SH-SY5Y (cell line): Measurements from ENCODE around the gene DOCK10.
A peak's percentile ranks its signal among the peaks of the same experiment; 100 is the strongest.

Experiments used
- GATA2 ChIP-seq: IDR thresholded peaks from 2 replicates; pipeline ENCODE4 v1.6.1; 2011; ENCODE audit warnings: mild to moderate bottlenecking, low read depth, low read length
- GATA3 ChIP-seq: IDR thresholded peaks from 2 replicates; pipeline ENCODE4 v1.6.1; 2011; ENCODE audit warnings: low read depth, mild to moderate bottlenecking, low read length, moderate library complexity

Gene DOCK10

DNA sequence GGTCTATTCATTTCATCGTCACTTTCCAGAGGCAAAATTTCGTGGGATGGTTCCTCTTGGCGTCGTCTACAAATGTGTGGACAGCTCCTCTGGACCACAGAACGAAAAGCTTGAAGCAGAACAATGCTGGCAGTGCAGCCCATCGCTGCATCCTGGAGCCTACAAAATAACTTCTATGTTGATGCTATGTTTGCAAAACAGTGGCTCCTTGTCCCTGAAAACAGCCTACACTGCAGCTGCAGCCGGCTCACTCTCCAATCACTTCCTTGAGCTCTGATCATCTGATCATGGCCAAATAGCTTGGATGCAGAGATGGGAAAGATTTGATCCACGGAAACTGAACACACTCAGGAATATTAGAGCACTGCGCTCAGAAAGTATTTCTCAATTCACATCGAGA is 60.0 kb downstream of the DOCK10 start:
- TF ChIP-seq GATA2, result peak; percentile 77
- peak; percentile 36; the same call in 1 of the 2 replicates for TF ChIP-seq GATA3

DNA sequence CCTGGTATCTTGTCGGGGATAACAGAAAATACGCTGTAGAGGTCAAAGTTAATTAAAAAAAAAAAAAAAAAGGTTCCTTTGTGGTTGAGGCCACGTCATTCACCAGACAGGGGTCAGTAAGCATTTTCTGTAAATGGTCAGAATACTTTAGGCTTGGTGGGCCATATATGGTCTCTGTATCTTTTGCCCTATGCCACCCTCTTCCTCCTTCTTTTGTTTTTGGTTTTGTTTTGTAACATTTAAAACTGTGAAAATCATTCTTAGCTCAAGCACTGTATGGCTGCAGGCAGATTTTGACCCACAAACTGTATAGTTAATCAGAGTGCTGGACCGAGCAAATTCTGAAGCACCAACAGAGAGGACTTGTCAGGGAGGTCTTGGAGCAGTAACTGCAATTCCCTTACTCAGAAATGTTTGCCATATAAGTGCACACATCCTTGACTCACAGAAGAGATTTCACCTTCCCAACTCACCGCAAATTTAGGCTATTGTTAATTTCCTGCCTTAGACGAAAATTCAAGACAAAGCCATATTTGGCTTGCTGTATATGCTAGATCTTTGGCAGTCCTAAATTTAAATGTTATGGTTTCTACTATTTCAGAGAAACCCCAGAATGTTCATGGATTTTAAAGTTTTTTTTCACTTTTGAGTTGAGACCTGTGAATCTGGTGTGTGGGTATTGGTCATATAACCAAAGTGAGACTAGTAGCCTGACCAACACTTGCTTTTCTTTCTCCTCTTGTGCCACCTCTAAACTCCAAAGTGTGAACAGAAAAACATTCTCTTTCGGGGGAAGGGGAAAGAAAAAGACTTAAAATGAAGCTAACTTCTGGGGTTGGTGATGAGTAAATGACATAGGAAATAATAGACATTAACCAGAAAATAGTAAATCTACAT is 65.4 kb downstream of the DOCK10 start:
- TF ChIP-seq GATA2 (no peak), GATA3 (no peak)

DNA sequence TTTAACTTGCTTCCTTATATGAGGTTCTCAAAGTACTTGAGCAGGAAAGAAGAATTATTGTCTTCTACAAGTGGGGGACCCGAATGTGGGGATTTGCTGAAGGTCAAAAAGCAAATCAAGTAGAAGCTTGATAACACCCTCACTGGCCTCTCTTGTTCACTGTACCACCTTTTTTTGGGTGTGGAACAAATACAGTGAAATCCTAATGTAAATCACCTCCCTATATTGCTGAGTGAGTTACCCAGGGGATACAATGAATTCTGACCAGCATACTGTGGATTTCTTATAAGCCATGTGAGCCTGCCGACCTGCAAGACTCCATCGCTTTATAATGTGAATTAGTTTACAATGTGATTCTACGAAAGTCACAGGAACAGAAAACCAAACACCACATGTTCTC is 66.5 kb downstream of the DOCK10 start:
- TF ChIP-seq GATA3 (no peak), GATA2 (no peak)

DNA sequence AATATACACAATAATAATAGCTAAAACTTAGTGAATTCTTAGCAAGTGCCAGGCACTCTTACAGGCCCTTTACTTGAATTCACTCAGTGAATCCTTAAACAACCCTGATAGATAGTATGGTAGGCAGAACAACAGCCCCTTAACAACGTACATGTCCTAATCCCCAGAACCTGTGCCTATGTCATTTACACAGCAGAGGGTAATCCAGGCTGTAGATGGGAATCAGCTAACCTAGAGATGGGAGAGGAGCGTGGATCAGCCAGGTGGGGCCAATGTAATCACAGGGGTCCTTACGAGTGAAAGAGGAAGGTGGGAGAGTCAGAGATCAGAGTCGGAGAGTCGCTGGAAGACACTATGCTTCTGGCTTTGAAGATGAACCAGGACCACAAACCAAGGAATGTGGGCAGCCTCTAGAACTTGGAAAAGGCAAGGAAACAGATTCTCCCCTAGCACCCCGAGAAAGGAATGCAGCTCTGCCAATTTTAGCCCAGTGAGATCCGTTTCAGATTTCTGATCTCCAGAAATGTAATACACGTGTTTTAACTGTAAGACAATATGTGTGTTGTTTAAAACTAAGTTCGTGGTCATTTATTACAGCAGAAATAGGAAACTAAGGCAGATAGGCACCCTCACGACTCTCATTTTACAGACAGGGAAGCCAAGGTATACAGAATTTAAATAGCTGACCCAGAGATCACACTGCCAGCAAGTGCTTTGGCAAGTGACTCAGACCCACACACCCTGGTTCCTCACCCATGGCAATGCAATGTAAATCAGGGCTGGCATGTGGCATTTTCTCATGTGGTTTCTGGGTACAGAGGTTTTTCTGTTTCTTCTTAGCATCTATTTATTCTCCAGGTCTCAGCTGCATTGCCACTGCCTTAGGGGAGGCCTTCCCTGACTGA is 68.9 kb downstream of the DOCK10 start:
- no peak for TF ChIP-seq GATA2
- no peak for TF ChIP-seq GATA3

DNA sequence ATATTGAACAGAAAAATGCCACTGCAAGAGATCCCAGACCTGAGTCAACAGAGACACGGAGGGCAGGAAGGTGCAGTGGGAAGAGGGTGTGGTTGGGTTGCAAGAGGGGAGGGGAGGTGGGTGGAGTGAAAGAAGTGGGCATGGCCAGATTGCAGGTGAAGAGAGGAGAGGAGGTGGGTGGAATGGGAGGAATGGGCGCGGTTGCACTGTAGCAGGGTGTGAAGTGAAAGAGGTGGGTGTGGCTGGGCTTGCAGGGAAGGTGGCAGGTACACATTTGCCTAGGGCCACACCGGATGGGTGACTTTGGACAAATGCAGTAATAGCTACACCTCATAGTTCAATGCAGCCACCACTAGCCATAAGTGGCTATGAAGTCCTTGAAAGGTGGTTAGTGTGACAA is 71.1 kb downstream of the DOCK10 start:
- TF ChIP-seq GATA3 (no peak), GATA2 (no peak)

DNA sequence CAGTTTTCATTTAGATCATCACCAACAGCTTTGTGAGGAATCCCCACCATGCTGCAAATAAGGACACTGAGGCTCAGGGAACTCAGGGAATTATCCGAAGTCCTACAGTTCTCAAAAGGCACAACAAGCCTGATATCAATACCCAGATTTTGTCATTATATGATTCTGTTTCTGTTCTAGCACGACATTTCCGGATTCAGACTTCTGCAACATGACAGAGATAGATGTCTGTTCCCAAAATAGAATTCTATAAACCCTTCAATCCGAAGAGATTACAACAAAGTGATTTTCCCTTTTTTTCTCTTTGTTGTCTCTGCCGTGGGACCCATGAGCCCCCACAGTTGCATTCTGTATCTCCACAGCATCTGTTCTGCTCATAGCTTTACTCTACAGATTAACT is 72.0 kb downstream of the DOCK10 start:
- no peak for TF ChIP-seq GATA3
- TF ChIP-seq GATA2, result no peak

DNA sequence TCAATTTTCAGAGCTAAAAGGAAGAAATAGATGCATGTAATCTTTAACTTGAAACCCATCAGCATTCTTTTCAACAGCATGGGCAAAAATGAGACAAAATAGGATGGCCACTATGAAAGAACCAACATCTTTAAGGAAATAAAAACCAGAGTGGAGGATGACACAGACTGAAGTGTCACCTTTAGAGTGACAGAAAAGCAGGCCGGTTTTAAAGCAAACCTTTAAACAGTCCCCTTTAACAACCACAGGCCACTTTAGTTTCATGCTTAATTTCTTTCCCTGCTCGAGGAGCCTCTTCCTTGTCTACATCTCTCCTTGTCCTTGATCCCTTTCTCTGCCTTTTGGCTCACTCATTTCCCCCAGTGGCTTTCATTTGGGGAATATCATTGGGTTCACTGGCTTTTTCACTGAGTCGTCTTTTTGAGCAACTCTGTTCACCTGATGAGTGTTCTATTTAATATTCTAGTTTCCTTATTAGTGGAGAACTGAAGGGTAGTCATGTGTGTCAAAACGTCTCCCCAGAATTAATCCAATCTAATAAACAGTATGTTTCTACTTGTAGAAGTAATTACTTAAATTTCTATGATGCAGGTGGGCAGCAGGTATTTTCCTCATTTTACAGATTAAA is 72.5 kb downstream of the DOCK10 start:
- TF ChIP-seq GATA2 (no peak), GATA3 (no peak)

DNA sequence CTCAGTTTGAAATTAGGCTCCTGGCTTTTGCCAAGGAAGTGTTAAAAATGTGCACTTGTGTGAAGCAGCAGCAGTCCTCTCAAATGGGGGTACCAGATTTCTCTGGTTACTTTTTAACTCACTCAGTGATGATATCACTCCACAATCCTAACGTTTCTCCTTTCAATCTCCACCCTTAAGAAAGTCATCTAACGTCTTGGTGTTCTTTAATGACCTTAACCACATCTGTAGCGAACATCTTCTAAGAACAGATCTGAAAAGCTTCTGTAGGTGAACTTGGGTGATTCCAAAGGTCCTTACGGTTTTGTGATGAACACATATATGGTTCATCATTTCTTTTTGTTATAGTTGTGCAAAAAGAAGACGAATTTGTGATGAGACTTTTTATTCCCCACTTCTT is 73.2 kb downstream of the DOCK10 start:
- no peak for TF ChIP-seq GATA3
- TF ChIP-seq GATA2, result no peak

DNA sequence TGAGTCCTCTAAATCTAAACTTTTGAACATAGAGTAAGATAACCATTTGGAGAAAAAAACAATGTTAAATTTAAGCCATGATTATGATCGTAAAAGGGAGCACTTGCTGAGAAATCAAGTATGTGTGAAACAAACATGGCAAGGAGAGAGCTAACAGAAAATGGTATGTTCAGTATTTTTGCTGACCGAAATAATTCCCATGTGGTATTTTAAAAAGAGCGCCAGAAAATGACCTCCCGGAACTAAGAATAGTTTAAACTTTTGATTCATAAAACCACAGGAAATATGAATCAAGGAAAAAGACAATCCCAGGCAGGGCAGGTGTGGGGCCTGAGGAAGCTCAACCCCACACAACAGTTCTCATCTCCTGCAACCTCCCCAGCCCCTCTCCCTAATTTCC is 74.2 kb downstream of the DOCK10 start:
- TF ChIP-seq GATA3, result no peak

DNA sequence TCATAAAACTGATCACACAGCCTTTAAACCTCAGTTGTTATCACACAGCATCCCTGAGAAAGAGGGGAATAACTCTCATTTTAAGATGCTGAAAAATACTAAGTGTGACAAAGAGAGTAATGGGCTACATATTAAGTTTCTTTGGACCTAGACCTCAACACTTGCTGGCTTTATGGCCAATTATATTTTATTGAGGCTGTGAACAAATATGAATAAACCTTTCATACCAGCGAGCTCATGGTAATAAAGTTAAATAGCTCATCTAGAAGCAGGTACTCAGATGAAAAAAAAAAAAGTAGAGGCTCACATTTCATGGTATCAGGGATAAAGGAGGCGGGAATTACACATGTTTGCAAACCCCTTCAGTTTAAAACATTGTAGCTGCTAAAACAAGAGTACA is 75.7 kb downstream of the DOCK10 start:
- TF ChIP-seq GATA2, result no peak
- TF ChIP-seq GATA3, result no peak

DNA sequence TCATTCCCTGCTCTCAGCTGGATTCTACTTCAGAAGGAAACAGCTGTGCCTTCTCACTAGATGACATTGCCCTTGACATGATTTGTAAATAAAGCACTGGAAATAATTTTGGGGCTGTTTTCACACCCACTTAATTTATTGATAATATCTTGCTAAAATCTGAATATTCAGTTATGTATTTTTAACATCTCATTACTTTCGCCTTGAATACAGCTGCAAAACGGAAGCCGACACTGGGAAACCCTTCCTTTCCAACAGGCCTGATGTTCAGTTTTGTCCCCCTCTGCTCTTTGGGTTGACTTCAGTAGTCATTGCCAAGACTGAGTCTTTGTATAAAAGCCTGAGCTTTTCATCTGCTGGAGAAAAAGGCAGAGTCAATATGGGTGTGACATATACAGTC is 82.7 kb downstream of the DOCK10 start:
- TF ChIP-seq GATA2, result no peak
- no peak for TF ChIP-seq GATA3

DNA sequence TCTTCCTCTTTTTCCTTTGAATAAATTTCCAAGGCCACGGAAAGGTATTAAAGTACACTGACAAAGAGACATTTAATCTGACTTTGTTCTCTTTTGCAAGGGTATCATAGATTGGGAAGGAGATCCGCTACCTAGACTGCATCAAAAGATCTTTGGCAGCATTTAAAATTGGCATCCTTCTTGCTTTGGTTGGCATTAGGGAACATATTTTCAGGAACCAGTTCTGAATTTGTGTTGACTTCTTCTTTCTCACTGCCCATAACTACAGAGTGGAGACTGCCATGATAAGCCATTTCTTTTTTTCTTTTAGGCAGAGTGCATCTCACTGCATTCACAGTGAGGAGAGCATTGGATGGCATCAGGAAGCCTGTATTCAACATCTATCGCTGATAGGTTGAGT is 83.4 kb downstream of the DOCK10 start:
- TF ChIP-seq GATA3 (no peak), GATA2 (no peak)

DNA sequence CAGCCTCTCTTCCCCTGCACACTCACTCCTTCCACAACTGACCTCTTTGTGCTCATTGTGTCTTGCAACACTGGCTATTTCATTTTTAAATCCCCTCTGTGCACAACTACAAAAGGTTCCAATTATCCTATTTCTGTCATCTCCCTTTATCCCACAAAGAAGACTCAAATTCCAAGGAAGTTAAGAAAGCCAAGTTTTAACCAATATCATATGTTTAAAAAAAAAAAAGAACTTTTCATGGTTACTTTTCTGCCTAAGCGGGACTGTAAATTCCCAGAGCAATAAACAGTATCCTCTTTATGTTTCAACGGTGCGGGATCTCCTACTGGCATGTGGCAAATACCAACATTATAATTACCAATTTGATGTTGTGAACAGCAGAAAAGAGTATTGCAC is 83.8 kb downstream of the DOCK10 start:
- TF ChIP-seq GATA3 (no peak), GATA2 (no peak)
